Dedifferentiated amniotic fluid mesenchymal stem cell (primary cell): ENCODE measurements around the gene LAMB4.
A peak's percentile ranks its signal among the peaks of the same experiment; 100 is the strongest.

Experiments
- DNase-seq: peaks from one replicate; pipeline ENCODE4 v3.0.0-alpha.2; 2016; ENCODE audit errors: extremely low spot score

Gene LAMB4

GRCh38 chr7:108015740-108016139, 114.4 kb downstream of the LAMB4 start:
- DNase-seq, result no peak

GRCh38 chr7:108014747-108015682, 115.1 kb downstream of the LAMB4 start:
- no peak for DNase-seq

- DNase-seq, result no peak
These were observed 115.9 kb downstream of the LAMB4 start for GRCh38 chr7:108014215-108014614.

GRCh38 chr7:108012499-108013430, 117.4 kb downstream of the LAMB4 start:
- DNase-seq, result no peak

GRCh38 chr7:108010377-108010776, 119.8 kb downstream of the LAMB4 start:
- DNase-seq, result no peak

GRCh38 chr7:108009873-108010272, 120.3 kb downstream of the LAMB4 start:
- no peak for DNase-seq

- DNase-seq, result no peak
These were observed 121.3 kb downstream of the LAMB4 start for GRCh38 chr7:108008827-108009226.

- no peak for DNase-seq
These were observed 121.9 kb downstream of the LAMB4 start for GRCh38 chr7:108008240-108008639.

- no peak for DNase-seq
These were observed 122.4 kb downstream of the LAMB4 start for GRCh38 chr7:108007762-108008161.

GRCh38 chr7:108007261-108007660, 122.9 kb downstream of the LAMB4 start:
- no peak for DNase-seq

- no peak for DNase-seq
These were observed 125.7 kb downstream of the LAMB4 start for GRCh38 chr7:108004220-108005142.

GRCh38 chr7:108003599-108003935, 126.6 kb downstream of the LAMB4 start:
- no peak for DNase-seq

GRCh38 chr7:108002726-108003598, 127.2 kb downstream of the LAMB4 start, which contains the start of gene LAMB1:
Gene LAMB1, minus strand, starts transcription at chr7:108003161. Its CDS starts 276 bp downstream, at chr7:108002885.
- DNase-seq, result peak; percentile 48

- no peak for DNase-seq
These were observed 128.1 kb downstream of the LAMB4 start for GRCh38 chr7:108001764-108002725.

- DNase-seq, result no peak
These were observed 129.0 kb downstream of the LAMB4 start for GRCh38 chr7:108000875-108001763.

GRCh38 chr7:107999779-108000560, 130.2 kb downstream of the LAMB4 start:
- DNase-seq, result no peak
